HFF-Myc (cell line): Measurements from ENCODE around the gene CACNA1A.

ENCODE experiments used
- DNase-seq: peaks from one replicate; pipeline ENCODE4 v3.0.0-alpha.2; 2011; ENCODE audit warnings: low read depth; ENCODE audit errors: extremely low read depth
- H3K4me3 ChIP-seq: replicated peaks from 2 replicates; pipeline ENCODE4 v1.5.1; 2011; ENCODE audit warnings: low read depth, mild to moderate bottlenecking, control low read depth, low read length
- CTCF ChIP-seq: IDR thresholded peaks from 2 replicates; pipeline ENCODE4 v1.5.1; 2012; ENCODE audit warnings: mild to moderate bottlenecking, low read depth, low read length, control low read depth; ENCODE audit errors: missing control alignments

Gene CACNA1A

GRCh38 chr19:13506471-13506820 is at the start of gene CACNA1A:
Gene CACNA1A, minus strand, starts transcription at chr19:13506479. Its CDS starts 255 bp downstream, at chr19:13506224.
- TF ChIP-seq CTCF, result no peak
- DNase-seq, result no peak
- H3K4me3 ChIP-seq, result no peak within 1 kb of the TSS; the same call in 1 of the 2 replicates

- no peak for TF ChIP-seq CTCF
- DNase-seq, result no peak
Observed at GRCh38 chr19:13554506-13555240, 48.4 kb upstream of the CACNA1A start.

GRCh38 chr19:13553880-13554400 is 47.7 kb upstream of the CACNA1A start:
- no peak for DNase-seq
- TF ChIP-seq CTCF, result no peak
- no peak overlapping the region for H3K4me3 ChIP-seq

More at GRCh38 chr19:13554506-13555240, 48.4 kb upstream of the CACNA1A start:
- no peak overlapping the region for H3K4me3 ChIP-seq

- no peak overlapping the region for H3K4me3 ChIP-seq
- no peak for DNase-seq
- no peak for TF ChIP-seq CTCF
Observed at GRCh38 chr19:13548131-13548530, 41.9 kb upstream of the CACNA1A start.

- TF ChIP-seq CTCF, result no peak
- H3K4me3 ChIP-seq, result no peak overlapping the region
- no peak for DNase-seq
Observed at GRCh38 chr19:13547102-13547501, 40.8 kb upstream of the CACNA1A start.

GRCh38 chr19:13544423-13544822 is 38.1 kb upstream of the CACNA1A start:
- TF ChIP-seq CTCF, result no peak
- H3K4me3 ChIP-seq, result no peak overlapping the region
- no peak for DNase-seq
